Activated CD4-positive, alpha-beta memory T cell treated with anti-CD3 and anti-CD28 coated beads, Interleukin-2, amount 10 ng/mL, durations not matched to agents 7 days and 5 days (primary cell): ENCODE measurements around the gene NOVA2. TPM values are rescaled to one million over a fixed set of nuclear protein-coding genes. Genes with fewer than 3 reads are reported as not detected.

ENCODE experiments used
- CTCF ChIA-PET: fragments of 350-600 bp; sonication (Branson Sonifier 250); formaldehyde crosslinking; loops from one replicate; lab custom pipeline; 2021; ENCODE audit warnings: antibody characterized with exemption, inconsistent platforms; lab: Charles Lee
- POLR2A ChIA-PET: fragments of 350-600 bp; sonication (Branson Sonifier 250); formaldehyde crosslinking; loops from one replicate; lab custom pipeline; 2021; ENCODE audit warnings: antibody characterized with exemption; lab: Charles Lee
- DNase-seq: peaks from one replicate; pipeline ENCODE4 v3.0.0-alpha.2; 2020
- H3K27ac Mint-ChIP-seq: one replicate; pipeline ENCODE4 v1.8.0; 2021; ENCODE audit warnings: mild to moderate bottlenecking, mixed read lengths
- H3K27me3 Mint-ChIP-seq: one replicate; pipeline ENCODE4 v1.8.0; 2021; ENCODE audit warnings: mixed read lengths
- H3K36me3 Mint-ChIP-seq: one replicate; pipeline ENCODE4 v1.8.0; 2021; ENCODE audit warnings: low read depth, mixed read lengths
- H3K4me1 Mint-ChIP-seq: one replicate; pipeline ENCODE4 v1.8.0; 2021; ENCODE audit warnings: mixed read lengths
- H3K4me3 Mint-ChIP-seq: one replicate; pipeline ENCODE4 v1.8.0; 2021; ENCODE audit warnings: mild to moderate bottlenecking, mixed read lengths
- H3K9me3 Mint-ChIP-seq: one replicate; pipeline ENCODE4 v1.8.0; 2021; ENCODE audit warnings: mixed read lengths
- total RNA-seq, 2 experiments: library from RNA; stranded (reverse); gene quantifications; one replicate each; pipeline ENCODE4 v1.2.3, GENCODE V29; 2021

The NOVA2 gene, protein sequence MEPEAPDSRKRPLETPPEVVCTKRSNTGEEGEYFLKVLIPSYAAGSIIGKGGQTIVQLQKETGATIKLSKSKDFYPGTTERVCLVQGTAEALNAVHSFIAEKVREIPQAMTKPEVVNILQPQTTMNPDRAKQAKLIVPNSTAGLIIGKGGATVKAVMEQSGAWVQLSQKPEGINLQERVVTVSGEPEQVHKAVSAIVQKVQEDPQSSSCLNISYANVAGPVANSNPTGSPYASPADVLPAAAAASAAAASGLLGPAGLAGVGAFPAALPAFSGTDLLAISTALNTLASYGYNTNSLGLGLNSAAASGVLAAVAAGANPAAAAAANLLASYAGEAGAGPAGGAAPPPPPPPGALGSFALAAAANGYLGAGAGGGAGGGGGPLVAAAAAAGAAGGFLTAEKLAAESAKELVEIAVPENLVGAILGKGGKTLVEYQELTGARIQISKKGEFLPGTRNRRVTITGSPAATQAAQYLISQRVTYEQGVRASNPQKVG
- under 1 TPM; 0.15 to 0.30 TPM for total RNA-seq

- no peaks in the 10 kb centered on the region for H3K9me3 Mint-ChIP-seq
- no peaks in the 10 kb centered on the region for H3K36me3 Mint-ChIP-seq
- ChIA-PET POLR2A (no interaction called here), CTCF (no interaction called here)
- no peak within 1 kb of the TSS for H3K27ac Mint-ChIP-seq
- peaks cover 62% of the 10 kb centered on the region for H3K27me3 Mint-ChIP-seq
- peak; percentile 55 for DNase-seq
- H3K4me1 Mint-ChIP-seq: peaks cover 19% of the 10 kb centered on the region
- H3K4me3 Mint-ChIP-seq: no peak within 1 kb of the TSS
Observed at GRCh38 chr19:45973553-45974338, at the start of gene NOVA2. NOVA2 (minus strand) TSS chr19:45973865; CDS start chr19:45973351, 514 bp downstream.

DNA sequence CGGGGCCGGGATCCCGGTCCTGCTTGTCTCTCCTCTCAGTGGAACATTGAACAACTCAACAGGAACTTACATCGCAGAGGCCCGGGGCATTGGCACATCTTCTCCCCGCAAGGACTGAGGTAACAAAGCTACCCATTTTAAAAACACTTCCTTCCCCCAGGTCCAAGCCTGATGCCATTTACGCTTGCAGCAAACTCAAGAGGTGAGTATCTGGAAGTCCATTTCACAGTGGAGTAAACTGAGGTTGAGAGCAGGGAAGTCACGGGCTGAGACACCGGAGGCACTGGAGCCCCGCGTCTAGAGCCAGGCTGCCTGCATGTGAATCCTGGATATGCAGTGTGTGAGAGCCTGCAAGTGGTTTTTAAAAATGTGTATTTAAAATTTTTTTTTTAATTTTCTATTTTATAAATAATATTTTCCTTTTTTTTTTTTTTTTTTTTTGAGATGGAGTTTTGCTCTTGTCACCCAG, 49.7 kb upstream of the NOVA2 start:
- CTCF ChIA-PET: no interaction called here
- POLR2A ChIA-PET: no interaction called here
- Mint-ChIP-seq H3K4me3 (no peak overlapping the region), H3K9me3 (no peaks in the 10 kb centered on the region), H3K4me1 (peaks cover 11% of the 10 kb centered on the region), H3K36me3 (no peaks in the 10 kb centered on the region), H3K27me3 (peaks cover 24% of the 10 kb centered on the region), H3K27ac (no peak overlapping the region)
- no peak for DNase-seq

- Mint-ChIP-seq H3K4me3 (no peak within 1 kb of the TSS), H3K27ac (no peak within 1 kb of the TSS), H3K27me3 (peaks cover 24% of the 10 kb centered on the region), H3K4me1 (peaks cover 11% of the 10 kb centered on the region), H3K36me3 (no peaks in the 10 kb centered on the region), H3K9me3 (no peaks in the 10 kb centered on the region)
- ChIA-PET POLR2A (no interaction called here), CTCF (no interaction called here)
- DNase-seq: no peak
Observed at GRCh38 chr19:46022431-46023310, 49.0 kb upstream of the NOVA2 start, which contains the start of gene PGLYRP1. PGLYRP1 (minus strand) TSS chr19:46023053; CDS start chr19:46023021, 32 bp downstream.

- H3K27ac Mint-ChIP-seq: no peak overlapping the region
- CTCF ChIA-PET: no interaction called here
- POLR2A ChIA-PET: no interaction called here
- peaks cover 24% of the 10 kb centered on the region for H3K27me3 Mint-ChIP-seq
- no peak overlapping the region for H3K4me3 Mint-ChIP-seq
- DNase-seq: no peak
- H3K4me1 Mint-ChIP-seq: peaks cover 12% of the 10 kb centered on the region
- no peaks in the 10 kb centered on the region for H3K36me3 Mint-ChIP-seq
- H3K9me3 Mint-ChIP-seq: no peaks in the 10 kb centered on the region
Observed at GRCh38 chr19:46022061-46022430, 48.4 kb upstream of the NOVA2 start.

- Mint-ChIP-seq H3K27me3 (peaks cover 23% of the 10 kb centered on the region), H3K36me3 (no peaks in the 10 kb centered on the region), H3K4me1 (peaks cover 12% of the 10 kb centered on the region), H3K9me3 (no peaks in the 10 kb centered on the region), H3K27ac (no peak overlapping the region), H3K4me3 (no peak overlapping the region)
- ChIA-PET CTCF (no interaction called here), POLR2A (no interaction called here)
- no peak for DNase-seq
Observed at GRCh38 chr19:46021531-46022041, 47.9 kb upstream of the NOVA2 start.

- ChIA-PET CTCF (interaction anchor here (1.2 kb wide), 1 partner anchor 244 kb away, joined by 3 read pairs; no protein-coding TSS in a partner anchor), POLR2A (no interaction called here)
- peaks cover 20% of the 10 kb centered on the region for H3K27me3 Mint-ChIP-seq
- H3K27ac Mint-ChIP-seq: no peak overlapping the region
- H3K4me1 Mint-ChIP-seq: peaks cover 8% of the 10 kb centered on the region
- no peak overlapping the region for H3K4me3 Mint-ChIP-seq
- no peaks in the 10 kb centered on the region for H3K9me3 Mint-ChIP-seq
- no peak for DNase-seq
- no peaks in the 10 kb centered on the region for H3K36me3 Mint-ChIP-seq
Observed at GRCh38 chr19:46020819-46021125, 47.1 kb upstream of the NOVA2 start.

DNA sequence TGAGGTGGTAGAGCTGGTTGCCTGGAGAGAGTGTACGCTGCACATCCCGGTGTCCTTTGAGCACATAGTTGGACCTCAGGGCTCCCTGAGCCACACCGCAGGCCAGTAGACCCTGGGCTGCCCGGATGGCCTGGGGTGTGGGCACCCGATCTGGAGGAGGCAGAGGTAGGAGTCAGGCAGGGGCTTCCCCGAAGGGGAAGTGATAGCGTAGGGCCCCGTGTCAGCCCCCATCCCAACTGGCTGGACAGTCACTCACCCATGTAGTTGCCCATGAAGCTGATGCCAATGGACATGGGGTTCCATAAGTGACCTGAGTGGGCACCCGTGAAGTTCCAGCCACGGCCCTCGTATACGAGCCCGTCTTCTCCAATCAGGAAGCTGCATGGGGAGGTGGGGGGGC, 45.6 kb upstream of the NOVA2 start:
- peaks cover 18% of the 10 kb centered on the region for H3K4me1 Mint-ChIP-seq
- DNase-seq: no peak
- peaks cover 27% of the 10 kb centered on the region for H3K27me3 Mint-ChIP-seq
- ChIA-PET POLR2A (interaction anchor here (1.1 kb wide), 2 partner anchors 9 to 10 kb away, joined by 3 to 5 read pairs; no protein-coding TSS in a partner anchor), CTCF (interaction anchor here (0.6 to 1.0 kb wide), 3 partner anchors 9 to 1828 kb away, joined by 3 to 7 read pairs (median 4); no protein-coding TSS in a partner anchor)
- H3K36me3 Mint-ChIP-seq: no peaks in the 10 kb centered on the region
- H3K27ac Mint-ChIP-seq: no peak overlapping the region
- H3K4me3 Mint-ChIP-seq: no peak overlapping the region
- H3K9me3 Mint-ChIP-seq: no peaks in the 10 kb centered on the region

GRCh38 chr19:46018729-46019251, 45.1 kb upstream of the NOVA2 start:
- H3K9me3 Mint-ChIP-seq: no peaks in the 10 kb centered on the region
- CTCF ChIA-PET: interaction anchor here (0.6 to 1.0 kb wide), 2 partner anchors 10 to 1828 kb away, joined by 4 to 7 read pairs; no protein-coding TSS in a partner anchor
- POLR2A ChIA-PET: interaction anchor here (1.1 kb wide), 2 partner anchors 9 to 10 kb away, joined by 3 to 5 read pairs; no protein-coding TSS in a partner anchor
- H3K36me3 Mint-ChIP-seq: no peaks in the 10 kb centered on the region
- H3K4me1 Mint-ChIP-seq: peaks cover 18% of the 10 kb centered on the region
- H3K4me3 Mint-ChIP-seq: no peak overlapping the region
- peaks cover 24% of the 10 kb centered on the region for H3K27me3 Mint-ChIP-seq
- H3K27ac Mint-ChIP-seq: no peak overlapping the region
- DNase-seq: no peak

GRCh38 chr19:46017874-46018675, 44.4 kb upstream of the NOVA2 start:
- CTCF ChIA-PET: interaction anchor here (1.0 to 1.5 kb wide), 6 partner anchors 11 to 249 kb away, joined by 4 to 13 read pairs (median 5); partner anchors contain the start of genes MYPOP and SIX5
- H3K27me3 Mint-ChIP-seq: peaks cover 20% of the 10 kb centered on the region
- POLR2A ChIA-PET: interaction anchor here (1.1 kb wide), 1 partner anchor 11 kb away, joined by 5 read pairs; no protein-coding TSS in a partner anchor

DNA sequence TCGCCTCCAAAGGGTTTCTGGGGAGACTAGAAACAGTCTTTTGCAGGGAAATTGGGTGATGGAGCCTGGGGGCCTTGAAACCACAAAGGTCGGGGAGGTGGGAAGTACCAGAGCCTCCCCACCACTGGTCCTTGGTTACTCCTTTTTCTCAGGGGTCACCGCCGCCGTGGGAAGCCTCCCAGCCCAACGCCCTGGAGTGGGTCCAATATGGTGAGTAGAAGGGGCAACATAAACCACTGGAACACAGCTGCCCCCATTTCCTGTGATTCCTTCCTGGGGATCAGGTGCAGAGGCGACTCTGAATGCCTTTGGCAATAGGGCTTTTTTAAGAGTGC, 43.4 kb upstream of the NOVA2 start:
- H3K9me3 Mint-ChIP-seq: no peaks in the 10 kb centered on the region
- H3K4me3 Mint-ChIP-seq: peak overlapping the region; percentile 77
- peaks cover 18% of the 10 kb centered on the region for H3K4me1 Mint-ChIP-seq
- ChIA-PET CTCF (interaction anchor here (0.6 to 1.5 kb wide), 10 partner anchors 8 to 248 kb away, joined by 3 to 13 read pairs (median 4); partner anchors contain the start of genes MYPOP and SIX5), POLR2A (interaction anchor here (0.9 to 1.5 kb wide), 2 partner anchors 11 to 114 kb away, joined by 4 read pairs; no protein-coding TSS in a partner anchor)
- no peak overlapping the region for H3K27ac Mint-ChIP-seq
- H3K36me3 Mint-ChIP-seq: no peaks in the 10 kb centered on the region
- H3K27me3 Mint-ChIP-seq: peaks cover 16% of the 10 kb centered on the region
- DNase-seq: no peak

More at GRCh38 chr19:46017874-46018675, 44.4 kb upstream of the NOVA2 start:
- Mint-ChIP-seq H3K9me3 (no peaks in the 10 kb centered on the region), H3K36me3 (no peaks in the 10 kb centered on the region), H3K4me3 (no peak overlapping the region), H3K4me1 (peaks cover 18% of the 10 kb centered on the region), H3K27ac (no peak overlapping the region)
- no peak for DNase-seq
